PC-3 (cell line): Measurements from ENCODE around the gene MATN4. TPM values are rescaled to one million over a fixed set of nuclear protein-coding genes. Genes with fewer than 3 reads are reported as not detected.
A peak's percentile ranks its signal among the peaks of the same experiment; 100 is the strongest.

Experiments
- ATAC-seq: fragments of 200-7000 bp; cut with Tn5 transposase; 2 replicates; pipeline ENCODE4 v1.9.1; 2020; ENCODE audit warnings: mild to moderate bottlenecking, moderate library complexity
- BruUV-seq: library from RNA; stranded (reverse); fragments of 400-500 nt; replicated peaks from 2 replicates; lab custom pipeline; 2021; lab: Mats Ljungman, UMichigan
- CTCF ChIA-PET: fragments of 300-600 bp; sonication (Branson Sonifier 250); formaldehyde crosslinking; loops from one replicate; lab custom pipeline; 2022; ENCODE audit warnings: antibody characterized with exemption; lab: Charles Lee
- POLR2A ChIA-PET: fragments of 300-600 bp; sonication (Branson Sonifier 250); formaldehyde crosslinking; loops from one replicate; lab custom pipeline; 2022; ENCODE audit warnings: antibody characterized with exemption; ENCODE audit not compliant: unreplicated experiment; lab: Charles Lee
- DNase-seq: peaks from one replicate; pipeline ENCODE4 v3.0.0-alpha.2; 2015
- H2AFZ ChIP-seq: fragments of 300-600 bp; sonication (generic); 2 replicates; pipeline ENCODE4 v1.6.0; 2016; ENCODE audit warnings: antibody characterized with exemption, low read length
- H3F3A ChIP-seq: fragments of 300-600 bp; sonication (generic); one replicate; pipeline ENCODE4 v1.6.0; 2017; ENCODE audit warnings: antibody characterized with exemption, low read length, control low read depth, mild to moderate bottlenecking; ENCODE audit not compliant: unreplicated experiment
- H3K27ac ChIP-seq: fragments of 300-600 bp; sonication (generic); 2 replicates; pipeline ENCODE4 v1.5.1; 2016; ENCODE audit warnings: mild to moderate bottlenecking, low read length
- H3K27me3 ChIP-seq: fragments of 300-600 bp; sonication (generic); 2 replicates; pipeline ENCODE4 v1.6.1; 2016; ENCODE audit warnings: low read length, mixed read lengths
- H3K36me3 ChIP-seq: fragments of 300-600 bp; sonication (generic); 2 replicates; pipeline ENCODE4 v1.6.1; 2016; ENCODE audit warnings: low read depth, mixed run types, low read length, mixed read lengths
- H3K4me1 ChIP-seq: fragments of 300-600 bp; sonication (generic); 2 replicates; pipeline ENCODE4 v1.5.1; 2016; ENCODE audit warnings: low read length; ENCODE audit not compliant: insufficient read depth
- H3K4me2 ChIP-seq: fragments of 300-600 bp; sonication (generic); 2 replicates; pipeline ENCODE4 v1.6.0; 2016; ENCODE audit warnings: low read length
- H3K4me3 ChIP-seq: fragments of 300-600 bp; sonication (generic); 2 replicates; pipeline ENCODE4 v1.5.1; 2016; ENCODE audit warnings: mild to moderate bottlenecking, low read length, mixed read lengths
- H3K79me2 ChIP-seq: fragments of 300-600 bp; sonication (generic); 2 replicates; pipeline ENCODE4 v1.6.1; 2017; ENCODE audit warnings: low read length, mixed read lengths
- H3K9ac ChIP-seq: fragments of 300-600 bp; sonication (generic); 2 replicates; pipeline ENCODE4 v1.6.0; 2016; ENCODE audit warnings: mild to moderate bottlenecking, low read length
- H3K9me2 ChIP-seq: fragments of 300-600 bp; sonication (generic); replicated peaks from 2 replicates; pipeline ENCODE4 v1.6.1; 2016; ENCODE audit warnings: mixed run types, low read length, mixed read lengths
- H3K9me3 ChIP-seq: fragments of 300-600 bp; sonication (generic); 2 replicates; pipeline ENCODE4 v1.6.1; 2016; ENCODE audit warnings: low read length, mixed read lengths
- H4K20me1 ChIP-seq: fragments of 300-600 bp; sonication (generic); 2 replicates; pipeline ENCODE4 v1.6.1; 2016; ENCODE audit warnings: low read length, mixed read lengths
- EZH2 ChIP-seq: fragments of 300-600 bp; sonication (generic); IDR thresholded peaks from one replicate; pipeline ENCODE4 v1.6.1; 2017; ENCODE audit warnings: antibody characterized with exemption, mild to moderate bottlenecking, low read length; ENCODE audit not compliant: unreplicated experiment
- EZH2phosphoT487 ChIP-seq: fragments of 300-600 bp; sonication (generic); IDR thresholded peaks from 2 replicates; pipeline ENCODE4 v1.6.1; 2018; ENCODE audit warnings: mild to moderate bottlenecking, antibody characterized with exemption, low read length, borderline replicate concordance
- intact Hi-C: fragments of 100-400 bp; cut with micrococcal nuclease; formaldehyde crosslinking; loops from 2 replicates; pipeline ENCODE4 v1.9.0; 2023
- total RNA-seq: library from RNA; depleted of rRNA; stranded (reverse); fragments of >200 nt; gene quantifications from 2 replicates; pipeline ENCODE4 v1.2.3, GENCODE V29; 2014
- TF ChIP-seq, protein P1 (sequence below): fragments of 300-600 bp; sonication (generic); conservative IDR thresholded peaks from 2 replicates; pipeline ENCODE4 v1.5.1; 2017; ENCODE audit warnings: antibody characterized with exemption, low read depth, mild to moderate bottlenecking, low read length

Gene MATN4
- total RNA-seq, 1 experiment from 2014 or later: 0.33 TPM

DNA sequence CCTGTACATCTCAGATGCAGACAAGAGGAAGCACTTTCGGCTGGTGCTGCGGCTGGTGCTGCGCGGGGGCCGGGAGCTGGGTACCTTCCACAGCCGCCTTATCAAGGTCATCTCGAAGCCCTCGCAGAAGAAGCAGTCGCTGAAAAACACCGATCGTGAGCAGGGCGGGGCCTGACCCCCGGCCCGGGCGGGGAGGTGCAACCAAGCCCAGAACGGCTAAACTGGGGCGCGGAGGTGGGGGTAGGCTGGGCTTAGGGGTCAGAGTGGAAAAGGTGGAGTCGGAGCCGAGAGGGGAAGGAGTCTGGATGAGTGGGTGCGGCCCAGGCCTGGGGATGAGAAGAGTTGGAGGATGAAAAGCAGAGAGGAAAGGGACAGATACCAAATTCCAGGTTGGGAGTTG, 4.1 kb upstream of the MATN4 start:
- no peaks in the 10 kb centered on the region for H3K9me3 ChIP-seq
- no peaks in the 10 kb centered on the region for H3K27me3 ChIP-seq
- intact Hi-C loops: no loop called here
- H4K20me1 ChIP-seq: no peaks in the 10 kb centered on the region
- no peak overlapping the region for H3K4me3 ChIP-seq
- no peak for DNase-seq
- H3K4me2 ChIP-seq: no peak overlapping the region
- H3F3A ChIP-seq: no peaks in the 10 kb centered on the region
- H3K9me2 ChIP-seq: no peaks in the 10 kb centered on the region
- no peak overlapping the region for H3K9ac ChIP-seq
- no peaks in the 10 kb centered on the region for H3K4me1 ChIP-seq
- no peak for TF ChIP-seq EZH2phosphoT487
- TF ChIP-seq EZH2: no peak
- TF ChIP-seq, protein P1, sequence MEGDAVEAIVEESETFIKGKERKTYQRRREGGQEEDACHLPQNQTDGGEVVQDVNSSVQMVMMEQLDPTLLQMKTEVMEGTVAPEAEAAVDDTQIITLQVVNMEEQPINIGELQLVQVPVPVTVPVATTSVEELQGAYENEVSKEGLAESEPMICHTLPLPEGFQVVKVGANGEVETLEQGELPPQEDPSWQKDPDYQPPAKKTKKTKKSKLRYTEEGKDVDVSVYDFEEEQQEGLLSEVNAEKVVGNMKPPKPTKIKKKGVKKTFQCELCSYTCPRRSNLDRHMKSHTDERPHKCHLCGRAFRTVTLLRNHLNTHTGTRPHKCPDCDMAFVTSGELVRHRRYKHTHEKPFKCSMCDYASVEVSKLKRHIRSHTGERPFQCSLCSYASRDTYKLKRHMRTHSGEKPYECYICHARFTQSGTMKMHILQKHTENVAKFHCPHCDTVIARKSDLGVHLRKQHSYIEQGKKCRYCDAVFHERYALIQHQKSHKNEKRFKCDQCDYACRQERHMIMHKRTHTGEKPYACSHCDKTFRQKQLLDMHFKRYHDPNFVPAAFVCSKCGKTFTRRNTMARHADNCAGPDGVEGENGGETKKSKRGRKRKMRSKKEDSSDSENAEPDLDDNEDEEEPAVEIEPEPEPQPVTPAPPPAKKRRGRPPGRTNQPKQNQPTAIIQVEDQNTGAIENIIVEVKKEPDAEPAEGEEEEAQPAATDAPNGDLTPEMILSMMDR: no peak
- H2AFZ ChIP-seq: no peak overlapping the region
- BruUV-seq: no TSS peak
- H3K79me2 ChIP-seq: no peaks in the 10 kb centered on the region
- no peak overlapping the region for H3K27ac ChIP-seq
- ChIA-PET POLR2A (no interaction called here), CTCF (interaction anchor here (0.6 to 1.5 kb wide), 9 partner anchors 11 to 268 kb away, joined by 3 to 8 read pairs (median 3); partner anchors contain the start of genes SDC4, SLPI and SYS1)
- no peak for ATAC-seq
- no peaks in the 10 kb centered on the region for H3K36me3 ChIP-seq

DNA sequence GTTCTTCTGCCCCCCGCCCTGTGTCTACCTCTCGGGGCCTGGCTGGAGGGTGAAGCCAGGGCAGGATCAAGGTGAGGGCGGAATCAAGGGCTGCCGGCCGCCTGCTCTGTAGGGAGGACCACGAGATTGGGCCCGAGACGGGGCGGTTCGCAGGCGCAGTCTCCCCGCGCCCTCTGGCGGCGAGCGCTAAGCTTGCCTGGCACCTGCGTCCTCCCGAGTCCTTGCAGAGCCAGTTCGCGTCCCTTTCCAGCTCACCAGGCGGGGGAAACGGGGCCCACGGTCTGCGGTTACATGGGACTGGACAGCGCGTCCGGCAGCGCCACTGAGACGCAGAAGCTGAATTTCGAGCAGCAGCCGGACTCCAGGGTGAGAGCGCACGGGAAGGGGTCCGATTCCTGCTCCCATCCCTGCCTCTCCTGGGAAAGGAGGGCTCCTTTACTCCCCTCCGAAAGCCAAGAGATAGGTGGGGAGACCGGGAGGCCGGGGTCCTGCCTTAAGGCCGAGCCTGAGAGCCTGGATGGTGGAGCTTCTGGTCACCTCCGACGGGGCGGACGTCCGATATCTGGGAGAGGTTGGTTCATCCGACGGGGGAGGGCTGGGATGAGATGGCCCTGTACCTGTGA, 3.6 kb upstream of the MATN4 start:
- peak; percentile 81 for DNase-seq
- BruUV-seq: no TSS peak
- Histone ChIP-seq H2AFZ (peak overlapping the region; percentile 76), H3F3A (no peaks in the 10 kb centered on the region), H3K9me3 (no peaks in the 10 kb centered on the region), H3K4me3 (peak overlapping the region; percentile 2; the same call in 1 of the 2 replicates), H3K9me2 (no peaks in the 10 kb centered on the region), H3K9ac (no peak overlapping the region), H3K36me3 (no peaks in the 10 kb centered on the region), H3K27me3 (no peaks in the 10 kb centered on the region), H3K4me1 (no peaks in the 10 kb centered on the region), H3K27ac (no peak overlapping the region), H4K20me1 (no peaks in the 10 kb centered on the region), H3K79me2 (no peaks in the 10 kb centered on the region), H3K4me2 (peak overlapping the region; percentile 59)
- no peak for TF ChIP-seq EZH2phosphoT487
- TF ChIP-seq, protein P1: peak; percentile 94
- intact Hi-C loops: loop anchor here (1.0 kb wide), 1 partner anchor 300 kb away; no protein-coding TSS in a partner anchor
- peak; percentile 90 for ATAC-seq
- CTCF ChIA-PET: interaction anchor here (0.6 to 1.5 kb wide), 9 partner anchors 11 to 267 kb away, joined by 3 to 8 read pairs (median 3); partner anchors contain the start of genes SDC4 and SLPI
- POLR2A ChIA-PET: no interaction called here

DNA sequence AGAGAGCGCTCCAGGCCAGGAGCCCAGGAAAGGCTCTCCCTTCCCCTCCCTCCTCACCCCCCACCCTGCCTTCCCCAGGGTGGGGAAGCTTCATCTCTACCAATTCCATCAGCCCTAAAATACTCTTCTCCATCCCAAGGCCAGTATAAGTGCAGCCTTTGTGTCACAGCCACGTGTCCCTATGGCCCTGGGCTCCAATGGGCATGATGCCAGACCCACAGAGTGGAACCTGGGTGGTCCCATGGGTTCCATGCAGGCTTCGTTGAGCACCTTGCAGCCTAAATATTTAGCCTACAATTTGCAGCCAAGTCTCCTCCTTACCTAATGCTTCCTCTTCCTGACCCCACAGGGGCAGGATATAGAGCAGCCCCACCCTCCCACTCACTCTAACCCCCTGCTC, 976 bp upstream of the MATN4 start:
- H3K79me2 ChIP-seq: no peaks in the 10 kb centered on the region
- H3K4me1 ChIP-seq: no peaks in the 10 kb centered on the region
- intact Hi-C loops: no loop called here
- no peaks in the 10 kb centered on the region for H3K36me3 ChIP-seq
- DNase-seq (no peak), ATAC-seq (no peak)
- no peak overlapping the region for H2AFZ ChIP-seq
- no peak overlapping the region for H3K27ac ChIP-seq
- H3K4me2 ChIP-seq: no peak overlapping the region
- no TSS peak for BruUV-seq
- H3K9me2 ChIP-seq: no peaks in the 10 kb centered on the region
- no peaks in the 10 kb centered on the region for H3F3A ChIP-seq
- ChIA-PET POLR2A (no interaction called here), CTCF (no interaction called here)
- no peaks in the 10 kb centered on the region for H3K27me3 ChIP-seq
- no peak overlapping the region for H3K9ac ChIP-seq
- H3K4me3 ChIP-seq: no peak overlapping the region
- H4K20me1 ChIP-seq: no peaks in the 10 kb centered on the region
- TF ChIP-seq, protein P1: no peak
- TF ChIP-seq EZH2phosphoT487 (no peak), EZH2 (no peak)
- no peaks in the 10 kb centered on the region for H3K9me3 ChIP-seq
